OCI-LY1 (cell line): ENCODE results near the gene TLE3.

Source experiments
- H2AFZ ChIP-seq: fragments of 200-600 bp; sonication (generic), shearing (Covaris generic); 2 replicates; pipeline ENCODE4 v1.6.0; 2014; ENCODE audit warnings: antibody characterized with exemption, mild to moderate bottlenecking, low read length
- H3F3A ChIP-seq: fragments of 200-600 bp; sonication (generic), shearing (Covaris generic); 2 replicates; pipeline ENCODE4 v1.6.0; 2014; ENCODE audit warnings: mild to moderate bottlenecking, antibody characterized with exemption, low read length, moderate library complexity; ENCODE audit not compliant: insufficient read depth
- H3K27ac ChIP-seq: fragments of 200-600 bp; sonication (generic); 2 replicates; pipeline ENCODE4 v1.5.1; 2014; ENCODE audit warnings: low read length, mixed run types, mild to moderate bottlenecking, low read depth; ENCODE audit not compliant: poor library complexity, severe bottlenecking
- H3K27me3 ChIP-seq: fragments of 200-600 bp; sonication (generic); 2 replicates; pipeline ENCODE4 v1.6.0; 2014; ENCODE audit warnings: antibody characterized with exemption, mild to moderate bottlenecking, low read length, moderate library complexity; ENCODE audit not compliant: insufficient read depth
- H3K36me3 ChIP-seq: fragments of 200-600 bp; sonication (generic); 2 replicates; pipeline ENCODE4 v1.6.1; 2014; ENCODE audit warnings: mild to moderate bottlenecking, antibody characterized with exemption, low read length, moderate library complexity, mixed read lengths; ENCODE audit not compliant: insufficient read depth
- H3K4me1 ChIP-seq: fragments of 200-600 bp; sonication (generic); 2 replicates; pipeline ENCODE4 v1.5.1; 2014; ENCODE audit warnings: mild to moderate bottlenecking, low read length, moderate library complexity; ENCODE audit not compliant: insufficient read depth, severe bottlenecking
- H3K4me2 ChIP-seq: fragments of 200-600 bp; sonication (generic), shearing (Covaris generic); 2 replicates; pipeline ENCODE4 v1.6.1; 2014; ENCODE audit warnings: low read length
- H3K4me3 ChIP-seq: fragments of 200-600 bp; sonication (generic); 2 replicates; pipeline ENCODE4 v1.5.1; 2014; ENCODE audit warnings: low read length, low read depth, mild to moderate bottlenecking, mixed read lengths; ENCODE audit not compliant: poor library complexity, severe bottlenecking
- H3K79me2 ChIP-seq: fragments of 200-600 bp; shearing (Covaris generic); 2 replicates; pipeline ENCODE4 v1.6.1; 2016; ENCODE audit warnings: mixed run types, low read length, mixed read lengths; ENCODE audit not compliant: insufficient read depth
- H3K9ac ChIP-seq: fragments of 200-600 bp; sonication (generic), shearing (Covaris generic); 2 replicates; pipeline ENCODE4 v1.6.1; 2014; ENCODE audit warnings: mild to moderate bottlenecking, low read length, mixed read lengths
- H3K9me2 ChIP-seq: fragments of 200-600 bp; sonication (generic), shearing (Covaris generic); 2 replicates; pipeline ENCODE4 v1.6.1; 2014; ENCODE audit warnings: low read depth, mild to moderate bottlenecking, low read length, mixed read lengths
- H3K9me3 ChIP-seq: fragments of 200-600 bp; shearing (Covaris generic); 2 replicates; pipeline ENCODE4 v1.6.1; 2014; ENCODE audit warnings: low read length, mixed read lengths
- H4K20me1 ChIP-seq: fragments of 200-600 bp; sonication (generic), shearing (Covaris generic); 2 replicates; pipeline ENCODE4 v1.6.0; 2016; ENCODE audit warnings: mild to moderate bottlenecking, low read length; ENCODE audit not compliant: insufficient read depth
- EZH2 ChIP-seq: fragments of 200-600 bp; sonication (generic), shearing (Covaris generic); IDR thresholded peaks from 2 replicates; pipeline ENCODE4 v1.8.0; 2017; ENCODE audit warnings: borderline replicate concordance, mixed run types, mild to moderate bottlenecking, antibody characterized with exemption, low read length, moderate library complexity, mixed read lengths
- TF ChIP-seq, protein P1 (sequence below): fragments of 200-600 bp; sonication (generic), shearing (Covaris generic); IDR thresholded peaks from 2 replicates; pipeline ENCODE4 v1.5.1; 2017; ENCODE audit warnings: mild to moderate bottlenecking, antibody characterized with exemption, low read length, moderate library complexity, mixed read lengths

Gene TLE3

DNA sequence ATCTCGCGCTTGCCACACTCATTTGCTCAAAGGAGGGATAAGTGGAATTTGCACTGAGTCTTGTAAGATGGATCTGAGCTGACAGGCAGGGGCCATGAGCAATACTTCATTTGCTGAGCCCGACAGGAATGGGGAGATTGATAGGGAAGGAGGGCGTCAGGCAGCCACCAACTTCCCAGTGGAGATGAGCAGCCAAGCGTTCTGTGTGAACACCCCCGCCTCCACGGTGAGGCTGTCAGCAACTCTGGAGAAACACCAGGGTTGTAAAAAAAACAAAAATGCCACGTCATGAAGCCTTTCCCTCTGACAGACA is 36.8 kb downstream of the TLE3 start:
- TF ChIP-seq EZH2: no peak
- TF ChIP-seq, protein P1, sequence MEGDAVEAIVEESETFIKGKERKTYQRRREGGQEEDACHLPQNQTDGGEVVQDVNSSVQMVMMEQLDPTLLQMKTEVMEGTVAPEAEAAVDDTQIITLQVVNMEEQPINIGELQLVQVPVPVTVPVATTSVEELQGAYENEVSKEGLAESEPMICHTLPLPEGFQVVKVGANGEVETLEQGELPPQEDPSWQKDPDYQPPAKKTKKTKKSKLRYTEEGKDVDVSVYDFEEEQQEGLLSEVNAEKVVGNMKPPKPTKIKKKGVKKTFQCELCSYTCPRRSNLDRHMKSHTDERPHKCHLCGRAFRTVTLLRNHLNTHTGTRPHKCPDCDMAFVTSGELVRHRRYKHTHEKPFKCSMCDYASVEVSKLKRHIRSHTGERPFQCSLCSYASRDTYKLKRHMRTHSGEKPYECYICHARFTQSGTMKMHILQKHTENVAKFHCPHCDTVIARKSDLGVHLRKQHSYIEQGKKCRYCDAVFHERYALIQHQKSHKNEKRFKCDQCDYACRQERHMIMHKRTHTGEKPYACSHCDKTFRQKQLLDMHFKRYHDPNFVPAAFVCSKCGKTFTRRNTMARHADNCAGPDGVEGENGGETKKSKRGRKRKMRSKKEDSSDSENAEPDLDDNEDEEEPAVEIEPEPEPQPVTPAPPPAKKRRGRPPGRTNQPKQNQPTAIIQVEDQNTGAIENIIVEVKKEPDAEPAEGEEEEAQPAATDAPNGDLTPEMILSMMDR: no peak
- no peaks in the 10 kb centered on the region for H3K9me2 ChIP-seq
- H4K20me1 ChIP-seq: no peaks in the 10 kb centered on the region
- H3K9ac ChIP-seq: no peak overlapping the region
- H3K36me3 ChIP-seq: peaks cover 98% of the 10 kb centered on the region
- H3K79me2 ChIP-seq: no peaks in the 10 kb centered on the region
- no peak overlapping the region for H3K4me3 ChIP-seq
- H3K4me1 ChIP-seq: no peaks in the 10 kb centered on the region
- no peaks in the 10 kb centered on the region for H3K9me3 ChIP-seq
- no peaks in the 10 kb centered on the region for H3F3A ChIP-seq
- H3K27ac ChIP-seq: no peak overlapping the region
- H2AFZ ChIP-seq: no peak overlapping the region
- no peaks in the 10 kb centered on the region for H3K27me3 ChIP-seq
- no peak overlapping the region for H3K4me2 ChIP-seq

DNA sequence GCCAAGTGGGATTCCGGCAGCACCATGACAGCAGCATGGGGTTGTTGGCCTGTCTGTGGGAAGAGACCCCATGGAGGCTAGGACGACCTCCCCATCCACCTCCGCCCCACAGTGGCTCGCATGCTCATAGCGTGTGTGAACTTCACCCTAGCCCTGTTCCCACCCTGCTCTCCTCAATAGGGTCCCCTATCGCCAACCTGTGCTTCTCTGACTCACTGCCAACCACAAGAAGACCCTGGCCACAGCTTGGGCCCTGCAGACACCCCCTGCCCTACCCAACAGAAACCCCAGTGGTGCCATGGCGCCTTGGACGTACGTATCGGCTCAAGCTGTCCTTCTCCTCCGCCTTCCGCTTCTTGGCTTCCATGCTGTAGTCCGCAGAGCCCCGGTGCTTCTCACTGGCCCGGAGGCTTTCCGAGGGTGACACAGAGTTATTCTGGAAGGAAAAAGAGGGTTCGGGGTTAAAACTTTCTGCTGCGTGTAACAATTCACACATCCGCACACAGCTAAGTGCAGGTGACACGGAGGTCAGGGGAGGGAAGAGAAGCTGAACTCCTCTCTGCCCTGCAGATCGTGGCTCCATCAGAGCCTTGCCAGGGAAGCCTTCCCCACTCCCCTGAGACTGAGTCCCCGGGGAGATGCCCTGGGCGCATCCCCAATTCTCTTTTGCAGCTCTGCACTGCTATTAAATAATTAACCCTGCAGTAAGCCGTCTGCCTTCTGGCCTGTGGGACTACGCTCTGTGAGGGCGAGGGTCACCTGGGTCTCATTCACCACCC is 37.3 kb downstream of the TLE3 start:
- Histone ChIP-seq H3K4me1 (no peaks in the 10 kb centered on the region), H3K9ac (no peak overlapping the region), H3K36me3 (peaks cover 99% of the 10 kb centered on the region), H3K27ac (no peak overlapping the region), H3K4me3 (no peak overlapping the region), H3K27me3 (no peaks in the 10 kb centered on the region), H2AFZ (no peak overlapping the region), H3K4me2 (no peak overlapping the region), H3F3A (no peaks in the 10 kb centered on the region), H3K79me2 (no peaks in the 10 kb centered on the region), H3K9me2 (no peaks in the 10 kb centered on the region), H4K20me1 (no peaks in the 10 kb centered on the region), H3K9me3 (no peaks in the 10 kb centered on the region)
- TF ChIP-seq EZH2: no peak
- TF ChIP-seq, protein P1: no peak

GRCh38 chr15:70059476-70060213 is 38.1 kb downstream of the TLE3 start:
- Histone ChIP-seq H3K9ac (no peak overlapping the region), H3K4me2 (no peak overlapping the region), H3K9me3 (no peaks in the 10 kb centered on the region), H3K4me3 (no peak overlapping the region), H3F3A (no peaks in the 10 kb centered on the region), H3K4me1 (no peaks in the 10 kb centered on the region), H3K79me2 (no peaks in the 10 kb centered on the region), H2AFZ (no peak overlapping the region), H3K9me2 (no peaks in the 10 kb centered on the region), H3K27me3 (no peaks in the 10 kb centered on the region), H3K27ac (no peak overlapping the region), H3K36me3 (peaks cover 99% of the 10 kb centered on the region), H4K20me1 (no peaks in the 10 kb centered on the region)
- no peak for TF ChIP-seq EZH2
- TF ChIP-seq, protein P1: no peak
